ENCODE data around the gene PDE4B. TPM values are rescaled to one million over a fixed set of nuclear protein-coding genes. Genes with fewer than 3 reads are reported as not detected.

Gene PDE4B
- total RNA-seq, 1 experiment from 2014 or later: 1.4 TPM

DNA sequence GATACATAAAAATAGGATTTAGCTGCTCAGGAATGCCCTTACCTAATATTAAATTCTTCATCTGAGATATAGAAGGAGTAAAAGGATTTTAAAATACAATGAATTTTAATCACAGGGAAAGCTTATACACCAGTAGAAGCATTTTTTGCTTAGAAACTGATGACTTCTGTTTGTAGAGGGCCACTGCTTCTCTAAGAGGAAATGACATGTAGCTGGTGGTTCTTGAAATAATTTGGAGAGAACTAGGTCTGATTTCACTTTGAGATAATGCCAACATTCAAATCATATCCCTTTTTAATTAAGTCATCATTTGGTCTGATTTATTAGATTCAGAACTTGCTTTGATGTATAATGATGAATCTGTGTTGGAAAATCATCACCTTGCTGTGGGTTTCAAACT is 574.7 kb downstream of the PDE4B start:
- POLR2A ChIA-PET (ENCODE audit: unreplicated experiment): no interaction called here
- no TSS peak for BruUV-seq (replicated peaks)
- CTCF ChIA-PET: no interaction called here
- intact Hi-C loops (cut with micrococcal nuclease): no loop called here
- H3K4me1 ChIP-seq (ENCODE audit: insufficient read depth, low read length): peaks cover 22% of the 10 kb centered on the region
- ATAC-seq: no peak
- H3K79me2 ChIP-seq (ENCODE audit: low read length): no peaks in the 10 kb centered on the region
- H3K27ac ChIP-seq (ENCODE audit: low read length): no peak overlapping the region
- no peak for DNase-seq
- H3K9me2 ChIP-seq (replicated peaks; ENCODE audit: low read length): 0 out of 2 replicates have a peak, but pooled peaks cover 3% of the 10 kb centered on the region
- no peaks in the 10 kb centered on the region for H3F3A ChIP-seq (ENCODE audit: low read length, unreplicated experiment)
- H3K4me3 ChIP-seq (ENCODE audit: low read length): no peak overlapping the region
- TF ChIP-seq EZH2phosphoT487 (IDR thresholded peaks at IDR 0.05; ENCODE audit: borderline replicate concordance, low read length) (no peak), EZH2 (IDR thresholded peaks at IDR 0.05; ENCODE audit: low read length, unreplicated experiment) (no peak)
- TF ChIP-seq, protein P1, sequence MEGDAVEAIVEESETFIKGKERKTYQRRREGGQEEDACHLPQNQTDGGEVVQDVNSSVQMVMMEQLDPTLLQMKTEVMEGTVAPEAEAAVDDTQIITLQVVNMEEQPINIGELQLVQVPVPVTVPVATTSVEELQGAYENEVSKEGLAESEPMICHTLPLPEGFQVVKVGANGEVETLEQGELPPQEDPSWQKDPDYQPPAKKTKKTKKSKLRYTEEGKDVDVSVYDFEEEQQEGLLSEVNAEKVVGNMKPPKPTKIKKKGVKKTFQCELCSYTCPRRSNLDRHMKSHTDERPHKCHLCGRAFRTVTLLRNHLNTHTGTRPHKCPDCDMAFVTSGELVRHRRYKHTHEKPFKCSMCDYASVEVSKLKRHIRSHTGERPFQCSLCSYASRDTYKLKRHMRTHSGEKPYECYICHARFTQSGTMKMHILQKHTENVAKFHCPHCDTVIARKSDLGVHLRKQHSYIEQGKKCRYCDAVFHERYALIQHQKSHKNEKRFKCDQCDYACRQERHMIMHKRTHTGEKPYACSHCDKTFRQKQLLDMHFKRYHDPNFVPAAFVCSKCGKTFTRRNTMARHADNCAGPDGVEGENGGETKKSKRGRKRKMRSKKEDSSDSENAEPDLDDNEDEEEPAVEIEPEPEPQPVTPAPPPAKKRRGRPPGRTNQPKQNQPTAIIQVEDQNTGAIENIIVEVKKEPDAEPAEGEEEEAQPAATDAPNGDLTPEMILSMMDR (conservative IDR thresholded peaks at IDR 0.05; ENCODE audit: low read depth, low read length): no peak
- no peaks in the 10 kb centered on the region for H3K36me3 ChIP-seq (ENCODE audit: low read depth, low read length)
- H2AFZ ChIP-seq (ENCODE audit: low read length): no peak overlapping the region
- no peaks in the 10 kb centered on the region for H4K20me1 ChIP-seq (ENCODE audit: low read length)
- no peak overlapping the region for H3K4me2 ChIP-seq (ENCODE audit: low read length)
- H3K27me3 ChIP-seq (ENCODE audit: low read length): no peaks in the 10 kb centered on the region
- H3K9me3 ChIP-seq (ENCODE audit: low read length): no peaks in the 10 kb centered on the region
- no peak overlapping the region for H3K9ac ChIP-seq (ENCODE audit: low read length)

DNA sequence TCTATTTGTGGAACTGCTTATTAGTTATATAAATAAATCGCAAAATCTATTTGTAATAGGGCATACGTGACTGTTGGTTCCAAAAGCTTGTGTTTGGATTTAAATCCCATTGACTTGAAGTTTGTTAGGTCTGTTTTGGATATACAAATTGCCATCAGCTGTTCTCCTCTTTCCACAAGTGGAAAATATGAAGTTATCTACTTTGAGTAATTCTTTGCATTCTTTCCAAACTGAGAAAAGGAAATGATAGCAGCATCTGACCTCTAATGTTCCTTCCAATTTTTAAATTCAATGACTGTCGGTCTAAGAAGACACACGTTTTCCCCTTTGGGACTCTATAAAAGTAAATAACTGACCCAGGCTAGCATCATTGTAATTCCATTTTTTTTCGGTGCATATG is 575.6 kb downstream of the PDE4B start:
- Histone ChIP-seq H3K36me3 (ENCODE audit: low read depth, low read length) (no peaks in the 10 kb centered on the region), H3K9ac (ENCODE audit: low read length) (no peak overlapping the region), H3K4me3 (ENCODE audit: low read length) (no peak overlapping the region), H4K20me1 (ENCODE audit: low read length) (no peaks in the 10 kb centered on the region), H3K4me2 (ENCODE audit: low read length) (no peak overlapping the region), H3K4me1 (ENCODE audit: insufficient read depth, low read length) (peaks cover 22% of the 10 kb centered on the region), H3K9me3 (ENCODE audit: low read length) (no peaks in the 10 kb centered on the region), H3F3A (ENCODE audit: low read length, unreplicated experiment) (no peaks in the 10 kb centered on the region), H3K9me2 (replicated peaks; ENCODE audit: low read length) (0 out of 2 replicates have a peak, but pooled peaks cover 3% of the 10 kb centered on the region), H3K27me3 (ENCODE audit: low read length) (no peaks in the 10 kb centered on the region), H3K27ac (ENCODE audit: low read length) (no peak overlapping the region), H3K79me2 (ENCODE audit: low read length) (no peaks in the 10 kb centered on the region), H2AFZ (ENCODE audit: low read length) (no peak overlapping the region)
- ATAC-seq: no peak
- intact Hi-C loops (cut with micrococcal nuclease): no loop called here
- no peak for DNase-seq
- CTCF ChIA-PET: no interaction called here
- POLR2A ChIA-PET (ENCODE audit: unreplicated experiment): no interaction called here
- TF ChIP-seq, protein P1 (conservative IDR thresholded peaks at IDR 0.05; ENCODE audit: low read depth, low read length): no peak
- TF ChIP-seq EZH2 (IDR thresholded peaks at IDR 0.05; ENCODE audit: low read length, unreplicated experiment): no peak
- TF ChIP-seq EZH2phosphoT487 (IDR thresholded peaks at IDR 0.05; ENCODE audit: borderline replicate concordance, low read length): no peak
- BruUV-seq (replicated peaks): no TSS peak

DNA sequence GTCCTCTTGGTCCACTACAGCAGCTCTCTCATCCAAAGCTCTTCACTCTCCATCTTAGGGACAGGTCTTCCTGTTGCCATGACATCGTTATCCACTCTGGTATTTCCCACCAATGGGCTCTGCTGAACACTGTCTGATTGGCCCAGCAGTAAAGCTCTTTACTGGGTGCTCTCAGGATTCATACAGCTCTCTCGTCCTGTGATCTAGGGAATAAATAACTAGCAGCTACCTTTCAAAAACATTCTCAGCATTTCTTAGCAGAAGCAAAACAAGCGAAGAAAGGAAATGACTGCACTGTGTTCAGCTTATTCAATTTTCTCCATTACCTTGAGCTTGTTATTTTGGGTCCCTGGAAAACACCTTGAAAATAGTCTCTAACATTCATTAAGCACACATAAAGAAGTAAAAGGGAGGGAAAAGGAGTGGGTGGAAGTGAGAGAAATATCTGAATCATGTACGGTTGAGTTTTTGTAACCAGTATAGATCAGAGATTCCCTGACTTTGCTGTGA is 577.8 kb downstream of the PDE4B start:
- ChIA-PET POLR2A (ENCODE audit: unreplicated experiment) (no interaction called here), CTCF (no interaction called here)
- Histone ChIP-seq H3K36me3 (ENCODE audit: low read depth, low read length) (no peaks in the 10 kb centered on the region), H3K79me2 (ENCODE audit: low read length) (no peaks in the 10 kb centered on the region), H3K27me3 (ENCODE audit: low read length) (no peaks in the 10 kb centered on the region), H3K4me3 (ENCODE audit: low read length) (no peak overlapping the region), H3K9me2 (replicated peaks; ENCODE audit: low read length) (0 out of 2 replicates have a peak, but pooled peaks cover 3% of the 10 kb centered on the region), H4K20me1 (ENCODE audit: low read length) (no peaks in the 10 kb centered on the region), H3K9ac (ENCODE audit: low read length) (no peak overlapping the region), H3F3A (ENCODE audit: low read length, unreplicated experiment) (no peaks in the 10 kb centered on the region), H3K4me1 (ENCODE audit: insufficient read depth, low read length) (peaks cover 28% of the 10 kb centered on the region), H3K27ac (ENCODE audit: low read length) (no peak overlapping the region), H3K4me2 (ENCODE audit: low read length) (no peak overlapping the region), H3K9me3 (ENCODE audit: low read length) (no peaks in the 10 kb centered on the region), H2AFZ (ENCODE audit: low read length) (no peak overlapping the region)
- no peak for ATAC-seq
- TF ChIP-seq, protein P1 (conservative IDR thresholded peaks at IDR 0.05; ENCODE audit: low read depth, low read length): no peak
- no peak for TF ChIP-seq EZH2phosphoT487 (IDR thresholded peaks at IDR 0.05; ENCODE audit: borderline replicate concordance, low read length)
- no peak for TF ChIP-seq EZH2 (IDR thresholded peaks at IDR 0.05; ENCODE audit: low read length, unreplicated experiment)
- BruUV-seq (replicated peaks): no TSS peak
- DNase-seq: no peak
- intact Hi-C loops (cut with micrococcal nuclease): no loop called here

Measured in PC-3 (cell line).